ENCODE measurements around the gene DGKH.

DNA sequence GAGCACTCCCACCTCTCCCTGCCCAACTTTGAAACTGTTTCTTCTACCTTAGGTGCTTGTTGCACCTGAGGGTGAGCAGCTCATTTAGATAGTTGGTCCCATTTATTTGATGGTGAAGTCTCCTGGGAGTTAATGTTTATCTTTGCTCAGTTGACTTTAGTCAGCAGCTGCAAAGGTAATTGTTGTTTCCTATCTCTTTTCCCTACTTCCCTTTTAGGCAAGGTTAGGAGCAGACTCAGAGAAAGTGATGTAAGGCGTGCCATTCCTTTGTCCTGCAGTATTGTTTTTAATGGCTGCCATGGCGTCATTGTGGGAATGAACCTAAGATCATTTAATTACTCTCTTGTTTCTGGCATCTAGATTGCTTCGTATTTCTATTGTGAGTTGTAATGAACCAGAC lies 235.1 kb downstream of the DGKH start:
- TF ChIP-seq, protein P1, sequence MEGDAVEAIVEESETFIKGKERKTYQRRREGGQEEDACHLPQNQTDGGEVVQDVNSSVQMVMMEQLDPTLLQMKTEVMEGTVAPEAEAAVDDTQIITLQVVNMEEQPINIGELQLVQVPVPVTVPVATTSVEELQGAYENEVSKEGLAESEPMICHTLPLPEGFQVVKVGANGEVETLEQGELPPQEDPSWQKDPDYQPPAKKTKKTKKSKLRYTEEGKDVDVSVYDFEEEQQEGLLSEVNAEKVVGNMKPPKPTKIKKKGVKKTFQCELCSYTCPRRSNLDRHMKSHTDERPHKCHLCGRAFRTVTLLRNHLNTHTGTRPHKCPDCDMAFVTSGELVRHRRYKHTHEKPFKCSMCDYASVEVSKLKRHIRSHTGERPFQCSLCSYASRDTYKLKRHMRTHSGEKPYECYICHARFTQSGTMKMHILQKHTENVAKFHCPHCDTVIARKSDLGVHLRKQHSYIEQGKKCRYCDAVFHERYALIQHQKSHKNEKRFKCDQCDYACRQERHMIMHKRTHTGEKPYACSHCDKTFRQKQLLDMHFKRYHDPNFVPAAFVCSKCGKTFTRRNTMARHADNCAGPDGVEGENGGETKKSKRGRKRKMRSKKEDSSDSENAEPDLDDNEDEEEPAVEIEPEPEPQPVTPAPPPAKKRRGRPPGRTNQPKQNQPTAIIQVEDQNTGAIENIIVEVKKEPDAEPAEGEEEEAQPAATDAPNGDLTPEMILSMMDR (conservative IDR thresholded peaks at IDR 0.05 in 1 of 2, IDR thresholded peaks at IDR 0.05 in 1 of 2; ENCODE audit: low read depth in 1 of 2, low read length in 2 of 2), result no peak
- no peak for TF ChIP-seq EZH2 (IDR thresholded peaks at IDR 0.05; ENCODE audit: low read length, missing control alignments)

All from fibroblast of lung (primary cell).